Activated T-cell treated with anti-CD3 and anti-CD28 coated beads, Interleukin-2, amount 50 U/mL, for 48 hours (primary cell): ENCODE measurements around the gene ITIH1.

Source experiments
- DNase-seq, 2 experiments: peaks; one replicate each; pipeline ENCODE4 v3.0.0-alpha.2; 2020

The ITIH1 gene

DNA sequence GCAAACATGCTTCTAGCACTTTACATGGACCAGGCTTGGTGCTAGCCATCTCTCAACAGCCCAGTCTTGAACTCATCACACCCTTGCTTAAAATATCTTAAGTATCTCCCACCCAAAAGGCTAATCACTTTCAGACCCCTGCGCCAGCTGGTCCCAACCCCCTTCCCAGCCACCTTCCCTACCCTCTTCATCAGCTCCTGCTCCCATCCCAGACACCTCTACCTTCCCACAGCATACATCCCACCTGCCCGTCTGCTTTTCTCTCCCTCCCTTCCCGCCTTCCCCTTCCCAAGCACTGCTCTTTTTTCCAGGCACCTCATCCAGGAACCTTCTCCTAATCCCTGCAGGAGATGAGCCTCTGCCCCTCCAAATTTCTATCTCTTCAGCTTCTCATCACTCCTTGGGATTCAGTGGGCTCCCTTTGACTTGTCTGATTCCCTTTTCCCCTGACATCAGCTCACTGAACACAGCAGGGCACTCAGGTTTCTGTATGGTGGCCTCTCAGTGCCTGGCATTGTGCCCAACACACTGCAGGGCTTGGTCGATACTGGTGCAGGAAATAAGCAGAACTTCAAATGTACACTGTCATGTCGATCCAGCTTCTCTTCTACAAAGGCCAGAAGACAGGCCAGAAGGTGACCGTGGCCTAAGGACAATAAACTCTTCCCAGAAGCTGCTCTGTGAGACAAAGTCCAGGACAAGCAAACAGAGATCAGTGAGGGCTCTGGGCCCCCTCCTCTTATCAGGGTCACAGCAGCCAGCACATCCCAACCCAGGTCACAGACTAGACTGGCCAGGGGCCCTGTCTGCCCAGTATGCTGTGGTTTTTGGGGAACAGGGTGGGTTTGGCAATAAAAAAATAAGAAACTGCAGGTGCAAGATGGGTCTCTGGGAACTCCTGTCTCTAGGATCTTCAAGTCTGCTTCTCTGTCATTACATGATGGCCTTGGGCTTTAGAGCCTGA is 2.2 kb upstream of the ITIH1 start:
- DNase-seq: peak in 1 of 2 experiments; percentile 13

- DNase-seq: peak in 1 of 2 experiments; percentile 8
These were observed 1.5 kb upstream of the ITIH1 start for GRCh38 chr3:52775877-52776276.

DNA sequence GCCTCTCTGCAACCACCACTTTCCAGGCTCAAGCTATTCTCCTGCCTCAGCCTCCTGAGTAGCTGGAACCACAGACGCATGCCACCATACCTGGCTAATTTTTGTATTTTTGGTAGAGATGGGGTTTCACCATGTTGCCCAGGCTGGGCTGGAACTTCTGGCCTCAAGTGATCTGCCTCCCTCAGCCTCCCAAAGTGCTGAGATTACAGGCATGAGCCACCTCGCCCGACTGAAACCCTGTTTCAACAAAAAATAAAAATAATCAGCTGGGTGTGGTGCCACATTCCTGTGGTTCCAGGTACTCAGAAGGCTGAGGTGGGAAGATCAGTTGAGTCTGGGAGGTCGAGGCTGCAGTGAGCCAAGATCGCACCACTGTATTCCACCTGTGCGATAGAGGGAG is 913 bp upstream of the ITIH1 start:
- peak in 1 of 2 experiments; percentile 1 for DNase-seq

GRCh38 chr3:52777959-52778805 is 783 bp downstream of the ITIH1 start:
- DNase-seq: peak in 1 of 2 experiments; percentile 4

DNA sequence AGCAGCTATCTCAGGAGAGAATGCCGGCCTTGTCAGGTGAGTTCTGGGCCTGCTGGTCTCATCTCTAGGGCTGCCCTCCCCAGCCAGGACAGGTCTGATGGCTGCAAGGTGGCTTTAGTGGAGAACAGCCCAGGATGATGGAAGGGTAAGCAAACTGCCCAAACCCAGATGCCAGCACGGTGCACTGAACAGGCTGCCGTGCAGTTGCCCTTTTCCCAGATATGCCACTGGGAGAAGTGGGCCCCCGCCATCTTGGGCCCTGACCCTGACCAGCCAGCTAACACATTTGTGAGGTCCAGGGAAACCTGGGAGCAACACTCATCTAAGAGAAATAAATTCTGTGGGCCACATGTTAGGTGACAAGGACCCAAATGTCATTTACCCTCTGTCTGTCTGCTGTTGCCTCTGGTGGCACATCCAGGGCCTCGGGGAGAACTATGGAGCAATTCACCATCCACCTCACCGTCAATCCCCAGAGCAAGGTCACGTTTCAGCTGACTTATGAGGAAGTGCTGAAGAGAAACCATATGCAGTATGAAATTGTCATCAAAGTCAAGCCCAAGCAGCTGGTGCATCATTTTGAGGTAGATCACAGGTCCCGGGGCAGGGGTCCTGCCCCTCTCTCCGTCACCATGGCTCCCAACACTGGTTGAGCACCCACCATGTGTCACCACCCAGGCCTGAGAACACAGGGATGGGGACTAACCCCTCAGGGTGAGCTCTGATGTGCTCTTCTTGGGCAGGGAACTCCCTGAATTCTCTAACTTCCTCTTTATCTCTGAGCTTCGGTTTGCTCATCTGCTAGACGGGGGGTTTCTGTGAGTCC is 1.8 kb downstream of the ITIH1 start:
- DNase-seq: peak in 1 of 2 experiments; percentile 11

DNA sequence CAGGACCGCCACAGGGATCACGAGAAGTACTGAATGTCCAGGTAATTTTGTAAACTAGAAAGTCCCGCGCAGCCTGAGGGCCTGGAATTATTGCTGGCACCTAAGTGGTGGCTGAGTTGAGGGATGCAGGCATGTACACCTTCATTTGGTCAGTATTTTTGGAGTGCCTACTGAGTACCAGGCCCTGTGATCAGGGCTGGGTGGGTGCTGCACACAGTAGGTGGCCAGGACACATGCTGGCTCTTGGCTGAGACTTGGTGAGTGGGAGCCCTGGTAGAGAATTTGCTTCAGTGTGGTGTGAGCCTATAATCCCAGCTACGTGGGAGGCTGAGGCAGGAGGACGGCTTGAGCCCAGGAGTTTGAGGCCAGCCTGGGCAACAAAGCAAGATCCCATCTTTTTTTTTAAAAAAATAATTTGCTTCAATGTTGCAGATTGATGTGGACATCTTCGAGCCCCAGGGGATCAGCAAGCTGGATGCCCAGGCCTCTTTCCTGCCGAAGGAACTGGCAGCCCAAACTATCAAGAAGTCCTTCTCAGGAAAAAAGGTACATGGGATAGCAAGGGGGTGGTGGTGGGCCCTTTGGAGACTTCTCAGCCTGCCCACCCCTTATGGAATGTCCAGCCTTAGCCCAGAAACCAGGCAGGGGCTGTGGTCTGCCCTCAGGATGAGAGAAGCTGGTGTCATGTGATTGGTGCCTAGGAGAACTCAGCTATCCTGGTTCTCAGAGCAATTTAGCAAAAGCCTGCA is 2.6 kb downstream of the ITIH1 start:
- DNase-seq: no peak

- no peak for DNase-seq
These were observed 4.3 kb downstream of the ITIH1 start for GRCh38 chr3:52781741-52782140.

- no peak for DNase-seq
These were observed 5.2 kb downstream of the ITIH1 start for GRCh38 chr3:52782412-52783210.

DNA sequence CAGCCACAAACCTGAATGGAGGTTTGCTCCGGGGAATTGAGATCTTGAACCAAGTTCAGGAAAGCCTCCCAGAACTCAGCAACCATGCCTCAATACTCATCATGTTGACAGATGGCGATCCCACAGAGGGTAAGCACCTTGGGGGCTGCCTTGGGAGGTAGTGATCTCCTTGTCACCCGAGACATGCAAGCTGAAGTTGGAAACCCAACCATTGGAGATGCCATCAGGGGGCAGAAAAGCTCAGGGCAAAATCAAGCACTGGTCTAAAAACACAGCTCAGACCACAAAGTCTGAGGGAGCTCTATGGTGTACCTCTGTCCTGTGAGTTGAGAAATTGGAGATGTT is 5.8 kb downstream of the ITIH1 start:
- no peak for DNase-seq

- DNase-seq: no peak
These were observed 6.7 kb downstream of the ITIH1 start for GRCh38 chr3:52784021-52784621.

GRCh38 chr3:52784931-52785590 is 7.7 kb downstream of the ITIH1 start:
- DNase-seq: no peak

DNA sequence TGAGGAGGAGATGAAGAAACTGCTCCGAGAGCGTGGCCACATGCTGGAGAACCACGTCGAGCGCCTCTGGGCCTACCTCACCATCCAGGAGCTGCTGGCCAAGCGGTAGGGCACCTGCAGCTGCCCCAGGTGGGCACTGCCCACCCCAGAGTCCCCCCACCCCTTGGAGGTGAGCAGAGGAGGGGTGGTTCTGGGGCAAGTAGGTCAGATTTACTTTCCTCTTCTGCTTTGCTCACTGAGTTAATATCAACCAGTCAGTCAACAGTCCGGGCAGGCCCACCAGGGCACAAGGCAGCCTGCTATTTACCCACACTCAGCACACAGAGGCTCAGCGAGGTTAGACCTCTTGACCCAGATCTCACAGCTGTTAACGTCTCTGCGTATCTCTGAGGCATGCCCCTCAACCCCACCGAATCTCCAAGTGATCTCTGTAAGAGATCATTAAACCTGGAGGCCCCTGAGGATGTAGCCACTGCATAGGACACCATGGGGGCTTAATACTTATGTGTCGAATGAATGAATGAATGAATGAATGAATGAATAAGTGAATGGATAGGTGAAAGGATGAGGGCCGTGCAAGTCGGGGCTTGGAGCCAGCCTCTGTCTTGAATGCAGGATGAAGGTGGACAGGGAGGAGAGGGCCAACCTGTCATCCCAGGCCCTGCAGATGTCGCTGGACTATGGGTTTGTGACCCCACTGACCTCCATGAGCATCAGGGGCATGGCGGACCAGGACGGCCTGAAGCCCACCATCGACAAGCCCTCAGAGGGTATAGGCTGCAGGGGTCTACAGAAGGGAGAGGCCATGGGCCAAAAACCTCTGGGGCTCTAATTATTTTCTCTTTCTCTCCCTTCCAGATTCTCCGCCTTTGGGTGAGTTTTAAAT is 9.2 kb downstream of the ITIH1 start:
- DNase-seq: no peak

GRCh38 chr3:52787246-52787645 is 9.8 kb downstream of the ITIH1 start:
- no peak for DNase-seq

GRCh38 chr3:52787672-52788625 is 10.6 kb downstream of the ITIH1 start:
- DNase-seq: no peak

GRCh38 chr3:52788890-52789745 is 11.7 kb downstream of the ITIH1 start:
- DNase-seq: no peak

- no peak for DNase-seq
These were observed 12.3 kb downstream of the ITIH1 start for GRCh38 chr3:52789746-52790040.

DNA sequence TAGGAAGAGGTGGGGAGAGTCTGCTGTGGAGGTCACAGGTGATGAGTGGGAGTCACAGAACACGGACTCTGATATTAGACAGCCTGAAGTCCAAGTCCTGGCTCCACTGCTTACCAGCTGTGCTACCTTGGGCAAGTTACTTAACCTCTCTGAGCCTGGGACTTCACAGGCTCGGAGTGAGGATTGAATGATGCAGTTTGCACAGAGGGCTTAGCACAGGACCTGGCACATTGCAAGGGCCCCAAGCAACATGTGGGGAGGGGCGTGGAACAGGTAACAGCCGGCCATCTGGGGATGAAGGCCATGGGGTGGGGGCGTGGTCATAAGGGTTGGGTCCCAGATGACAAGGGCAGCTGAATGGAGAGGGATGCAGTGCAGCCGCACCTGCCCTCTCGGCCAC is 12.9 kb downstream of the ITIH1 start:
- DNase-seq: no peak
